GM12891 (cell line): ENCODE measurements around the gene FAM3A.

ENCODE experiments used
- POLR2A ChIP-seq: IDR thresholded peaks from 2 replicates; pipeline ENCODE4 v1.6.1; 2011; ENCODE audit warnings: low read depth, low read length, control low read depth
- POLR2AphosphoS5 ChIP-seq: IDR thresholded peaks from 2 replicates; pipeline ENCODE4 v1.6.1; 2011; ENCODE audit warnings: low read depth, low read length, control low read depth
- TAF1 ChIP-seq: IDR thresholded peaks from 2 replicates; pipeline ENCODE4 v1.6.1; 2011; ENCODE audit warnings: low read depth, low read length, control low read depth

- no peak for TF ChIP-seq POLR2AphosphoS5
- no peak for TF ChIP-seq POLR2A
- TF ChIP-seq TAF1 = no peak
These were observed 13.2 kb upstream of the FAM3A start for GRCh38 chrX:154529206-154529612.
